ENCODE measurements around the gene INAVA.

- TF ChIP-seq CTCF (IDR thresholded peaks at IDR 0.05) (no peak), POLR2A (IDR thresholded peaks at IDR 0.05) (no peak)
Observed at GRCh38 chr1:200921571-200922110, 26.9 kb downstream of the INAVA start.

All from heart left ventricle (tissue), 13 donors.